Omental fat pad (tissue), 4 donors: ENCODE measurements around the gene TCF7L2. TPM values are rescaled to one million over a fixed set of nuclear protein-coding genes. Genes with fewer than 3 reads are reported as not detected.
A peak's percentile ranks its signal among the peaks of the same experiment; 100 is the strongest.

Experiments
- ATAC-seq: fragments of 150-250 bp; one replicate; pipeline ENCODE4 v1.9.1; 2016; ENCODE audit warnings: mild to moderate bottlenecking, moderate library complexity; ENCODE audit not compliant: low FRiP score
- DNase-seq: peaks from one replicate; pipeline ENCODE4 v3.0.0-alpha.2; 2019; ENCODE audit warnings: low spot score
- total RNA-seq, 4 donors: library from RNA; depleted of rRNA; stranded (reverse); fragments of >200 nt; gene quantifications; one replicate each; pipeline ENCODE4 v1.1.0, GENCODE V29; 2016
- TF ChIP-seq, protein P1 (sequence below), 3 donors: fragments of 450-650 bp; IDR thresholded peaks; one replicate each; pipeline ENCODE4 v1.5.1; 2016 to 2017; ENCODE audit warnings: antibody characterized with exemption in 3 of 3, mild to moderate bottlenecking in 3 of 3, moderate library complexity in 2 of 3

The TCF7L2 gene
- total RNA-seq, 4 donors from 2014 or later = 22.5 to 30.6 (median 28.5) TPM

DNA sequence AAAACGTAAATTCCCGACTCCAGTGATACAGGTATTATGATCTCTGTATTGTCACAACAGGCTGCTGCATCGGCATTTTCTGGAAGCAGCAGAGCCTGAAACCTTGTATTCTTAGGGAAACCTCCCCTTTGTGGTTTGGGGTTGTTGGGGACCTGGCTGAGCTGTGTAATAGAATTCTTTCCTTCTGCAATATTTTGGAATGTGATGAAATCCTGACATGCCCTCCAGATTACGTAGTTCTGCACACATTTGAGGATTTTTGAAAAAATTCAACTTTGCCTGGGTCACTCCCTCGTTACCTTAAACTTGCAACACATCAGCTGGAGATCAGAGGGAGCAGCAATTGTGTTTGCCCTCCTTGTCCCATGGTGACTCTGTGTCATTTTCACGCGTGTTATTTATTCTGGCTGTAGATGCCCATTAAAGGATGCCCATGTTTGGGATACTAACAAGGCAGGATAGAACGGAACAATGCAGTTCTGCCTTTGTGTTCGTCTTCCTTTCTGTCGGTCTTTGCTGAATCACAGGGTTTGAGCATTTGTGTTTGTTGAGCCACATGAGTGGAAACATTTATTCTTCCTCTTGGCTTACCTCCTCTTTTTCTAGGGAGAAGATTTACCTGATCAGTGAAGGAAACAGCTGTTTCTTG, 181.7 kb downstream of the TCF7L2 start:
- DNase-seq (no peak), ATAC-seq (peak; percentile 58)
- TF ChIP-seq, protein P1, sequence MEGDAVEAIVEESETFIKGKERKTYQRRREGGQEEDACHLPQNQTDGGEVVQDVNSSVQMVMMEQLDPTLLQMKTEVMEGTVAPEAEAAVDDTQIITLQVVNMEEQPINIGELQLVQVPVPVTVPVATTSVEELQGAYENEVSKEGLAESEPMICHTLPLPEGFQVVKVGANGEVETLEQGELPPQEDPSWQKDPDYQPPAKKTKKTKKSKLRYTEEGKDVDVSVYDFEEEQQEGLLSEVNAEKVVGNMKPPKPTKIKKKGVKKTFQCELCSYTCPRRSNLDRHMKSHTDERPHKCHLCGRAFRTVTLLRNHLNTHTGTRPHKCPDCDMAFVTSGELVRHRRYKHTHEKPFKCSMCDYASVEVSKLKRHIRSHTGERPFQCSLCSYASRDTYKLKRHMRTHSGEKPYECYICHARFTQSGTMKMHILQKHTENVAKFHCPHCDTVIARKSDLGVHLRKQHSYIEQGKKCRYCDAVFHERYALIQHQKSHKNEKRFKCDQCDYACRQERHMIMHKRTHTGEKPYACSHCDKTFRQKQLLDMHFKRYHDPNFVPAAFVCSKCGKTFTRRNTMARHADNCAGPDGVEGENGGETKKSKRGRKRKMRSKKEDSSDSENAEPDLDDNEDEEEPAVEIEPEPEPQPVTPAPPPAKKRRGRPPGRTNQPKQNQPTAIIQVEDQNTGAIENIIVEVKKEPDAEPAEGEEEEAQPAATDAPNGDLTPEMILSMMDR (IDR thresholded peaks at IDR 0.05) = no peak

DNA sequence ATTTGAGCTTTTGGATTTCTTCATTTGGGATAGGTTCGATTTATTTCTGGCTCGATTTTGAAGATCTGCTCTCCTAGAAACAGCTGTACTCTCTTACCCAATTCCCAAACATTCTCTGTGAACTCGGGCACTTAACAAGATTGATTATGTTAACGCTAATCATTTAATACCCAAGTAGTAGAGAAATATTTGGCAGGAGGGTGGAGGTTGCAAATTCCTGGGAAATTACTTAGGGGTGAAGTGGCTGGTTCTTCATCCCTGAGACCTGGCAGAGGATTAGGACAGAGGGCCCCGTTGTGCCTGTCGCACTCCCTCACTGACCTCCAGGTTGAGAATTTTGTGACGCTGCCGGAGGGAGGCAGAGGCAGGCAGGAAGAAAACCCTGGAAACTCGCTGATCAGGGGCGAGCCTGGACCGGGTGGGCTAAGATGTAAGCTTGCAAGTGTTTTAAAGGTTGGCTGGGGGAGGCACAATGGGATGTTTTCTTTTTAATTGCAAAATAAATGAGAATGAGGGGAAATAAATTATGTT, 182.6 kb downstream of the TCF7L2 start:
- DNase-seq (no peak), ATAC-seq (peak; percentile 35)
- TF ChIP-seq, protein P1 (IDR thresholded peaks at IDR 0.05) = no peak

DNA sequence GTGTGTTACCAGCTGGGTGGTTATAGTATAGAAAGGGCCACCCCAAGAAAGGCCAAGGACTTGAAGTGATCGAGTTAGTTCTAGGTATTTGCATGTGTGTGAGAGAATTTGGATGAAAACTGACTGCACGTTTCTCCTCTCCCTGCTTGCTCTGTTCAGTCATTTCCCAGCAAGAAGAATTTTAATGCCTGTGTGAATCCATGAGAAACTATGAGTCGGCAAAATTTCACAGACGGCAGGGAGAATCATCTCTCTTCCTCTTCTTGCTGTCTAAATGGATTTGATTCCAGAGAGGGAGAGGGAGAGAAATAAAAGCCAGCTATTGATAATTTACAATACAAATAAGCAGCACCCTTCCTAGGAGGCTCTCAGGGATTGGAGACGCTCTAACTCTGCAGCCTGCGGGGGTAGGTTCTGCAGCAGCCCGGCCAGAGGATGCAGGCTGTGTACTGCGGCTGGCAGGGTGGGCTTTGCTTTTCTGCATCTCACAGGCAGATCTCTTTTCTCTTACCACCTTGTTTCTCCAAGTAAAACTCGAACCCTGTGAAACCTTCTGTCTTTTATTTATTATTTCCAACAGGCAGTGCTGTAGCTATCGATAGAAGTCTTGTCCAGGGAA, 183.6 kb downstream of the TCF7L2 start:
- ATAC-seq (peak; percentile 20), DNase-seq (no peak)
- TF ChIP-seq, protein P1 (IDR thresholded peaks at IDR 0.05) = no peak

DNA sequence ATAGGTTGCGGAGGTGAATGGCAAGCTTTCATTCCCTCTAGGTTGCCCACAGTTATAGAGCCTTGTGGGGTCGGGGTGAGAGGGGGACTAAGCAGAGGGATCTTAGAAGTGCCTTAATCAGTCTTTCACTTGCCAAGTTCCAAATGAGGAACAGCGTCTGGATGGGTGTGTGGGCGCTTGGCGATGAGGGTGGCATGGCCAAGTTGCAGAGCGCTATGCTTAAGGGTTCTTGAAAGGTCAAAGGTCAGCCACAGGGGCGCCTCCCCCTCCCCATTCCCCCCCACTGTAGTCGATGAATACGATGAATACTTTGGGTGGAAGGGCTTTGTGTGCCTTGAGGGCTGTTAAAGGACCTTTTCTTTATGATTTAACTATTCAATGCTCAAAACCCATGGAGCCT, 185.0 kb downstream of the TCF7L2 start:
- no peak for ATAC-seq
- no peak for DNase-seq
- TF ChIP-seq, protein P1 (IDR thresholded peaks at IDR 0.05) = no peak

DNA sequence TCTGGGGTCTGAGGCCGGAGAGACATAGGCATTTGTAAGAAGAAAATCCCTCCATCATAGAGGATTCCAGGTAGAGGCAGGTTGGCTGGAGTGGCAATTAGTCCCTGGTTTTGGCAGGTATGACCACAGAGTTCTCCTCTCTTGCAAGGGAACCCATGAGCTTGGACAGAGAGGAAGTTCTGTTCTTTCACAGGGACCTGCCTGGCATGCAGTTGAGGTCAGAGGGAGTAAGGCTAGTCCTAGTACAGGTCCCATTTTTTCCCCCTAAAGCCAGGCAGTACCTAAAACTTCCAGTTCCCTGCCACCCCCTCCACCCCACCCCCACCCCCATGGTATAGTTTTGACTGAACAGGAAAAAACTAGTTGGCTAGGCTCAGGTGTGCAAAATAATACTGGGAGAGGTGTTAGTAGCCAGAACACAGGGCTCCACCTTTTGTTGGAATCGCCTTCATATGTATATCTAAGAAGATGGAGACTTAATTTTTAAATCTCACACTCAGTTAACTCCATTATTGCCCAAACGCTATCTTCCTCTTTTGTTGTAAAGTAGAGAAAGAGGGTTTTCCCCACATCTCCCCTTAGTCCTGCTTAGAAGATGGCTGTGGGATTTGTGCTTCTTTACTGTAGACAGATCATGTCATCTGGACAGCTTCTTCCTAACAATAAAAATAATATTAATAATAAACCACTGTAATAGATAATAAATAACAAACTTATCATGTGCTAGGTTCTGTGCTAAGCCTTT, 188.1 kb downstream of the TCF7L2 start:
- TF ChIP-seq, protein P1 (IDR thresholded peaks at IDR 0.05) = no peak
- ATAC-seq = no peak
- no peak for DNase-seq

DNA sequence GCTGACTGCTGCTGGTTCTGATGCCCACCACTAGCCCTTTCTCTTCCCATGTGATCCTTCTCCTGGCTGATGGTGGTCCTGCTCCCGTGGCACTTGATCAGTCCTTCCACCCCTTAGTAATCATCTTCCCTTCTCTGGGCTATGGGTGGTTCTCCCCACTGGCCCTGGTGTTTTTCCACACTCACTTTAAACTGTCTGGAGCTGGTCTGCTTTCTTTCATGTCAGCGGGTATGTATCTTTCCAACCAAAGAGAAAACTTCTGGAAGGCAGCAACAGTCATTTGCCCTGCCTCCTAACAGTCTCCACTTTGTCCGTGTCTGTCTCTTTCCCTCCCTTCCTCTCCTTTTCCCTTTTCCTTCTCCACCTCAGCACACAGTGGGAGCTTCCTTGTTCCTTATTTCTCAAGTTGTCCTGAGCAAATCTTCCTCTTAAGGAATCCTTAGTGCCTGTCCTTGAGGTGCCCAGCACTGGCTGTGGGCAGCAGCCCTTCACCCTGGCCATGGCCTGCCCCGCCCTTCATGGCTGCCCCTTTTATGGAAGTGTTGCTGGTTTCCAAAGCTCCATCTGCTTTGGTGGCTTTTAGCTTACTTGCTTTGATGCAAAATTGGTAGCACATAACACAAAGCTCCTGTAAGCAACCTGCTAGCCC, 189.0 kb downstream of the TCF7L2 start:
- TF ChIP-seq, protein P1 (IDR thresholded peaks at IDR 0.05) = no peak
- no peak for ATAC-seq
- no peak for DNase-seq
